ENCODE measurements around the gene POMC.
"Not testable (repeated sequence)": the region's sequence is repeated elsewhere in the genome, so short reads cannot be mapped to it uniquely, and the experiment has no call there.

Gene POMC

DNA sequence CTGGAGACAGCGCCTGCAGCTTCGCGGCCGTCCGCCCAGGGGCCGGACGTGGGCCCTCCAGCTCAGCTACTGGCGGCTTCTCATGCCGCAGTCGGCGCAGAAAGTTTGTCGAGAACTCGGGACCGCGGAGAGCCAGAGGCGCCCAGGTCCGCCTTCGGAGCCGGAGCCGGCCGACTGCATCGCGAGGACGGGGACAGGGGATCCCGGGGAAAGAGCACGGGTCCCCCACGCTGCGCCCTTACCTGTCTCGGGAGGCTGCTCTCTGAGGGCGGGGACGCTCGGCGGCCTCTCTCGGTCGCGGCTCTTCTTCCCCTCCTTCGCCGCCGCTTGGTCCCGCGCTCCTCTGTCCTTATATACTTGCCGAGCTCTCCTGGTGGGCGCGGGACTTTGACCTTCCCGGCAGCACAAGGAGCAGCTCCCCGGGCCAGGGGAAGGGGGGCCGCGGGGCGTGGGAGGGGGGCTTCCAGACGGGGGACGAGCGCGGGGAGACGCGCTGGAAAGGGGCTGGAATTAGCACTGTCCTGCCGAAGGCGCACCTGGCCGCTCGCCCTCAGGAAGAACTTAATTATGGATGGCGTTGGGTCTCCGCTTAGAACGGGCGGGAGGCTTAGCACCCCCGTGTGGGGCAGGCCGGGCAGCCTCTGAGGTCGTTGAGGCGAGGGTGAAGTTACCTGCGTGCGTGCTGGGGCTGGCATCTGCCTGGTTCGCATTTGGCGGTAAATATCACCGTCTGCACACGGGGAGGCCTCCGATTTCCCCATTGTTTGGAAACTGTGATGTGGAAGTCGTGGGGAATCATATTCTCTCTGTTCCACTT is at the start of gene POMC:
POMC (minus strand) TSS at position 325 of the 817 bp plus-strand sequence. CDS start 3,808 bp downstream, outside the sequence.
- DNase-seq (ENCODE audit: low read depth): peak; percentile 30

DNA sequence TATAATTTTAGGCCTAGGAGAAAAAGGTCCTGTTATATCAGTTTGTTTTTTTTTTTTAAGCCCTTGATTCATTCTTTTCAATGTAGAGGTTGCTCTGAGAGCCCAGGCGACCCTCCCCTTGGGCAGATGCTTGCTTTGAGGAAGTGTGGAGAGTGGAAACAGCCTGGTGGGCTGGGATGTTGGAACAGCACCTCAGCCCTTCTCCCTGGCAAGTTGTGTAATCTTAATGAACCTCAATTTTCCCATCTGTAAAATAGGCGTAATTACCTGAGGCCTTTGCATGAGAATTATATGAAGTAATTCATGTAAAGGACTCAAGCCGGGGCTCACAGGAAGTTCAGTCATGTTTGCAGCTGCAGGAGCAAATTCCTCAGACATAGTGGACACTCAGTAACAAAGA is 49.7 kb upstream of the POMC start:
- DNase-seq (ENCODE audit: low read depth): no peak

DNA sequence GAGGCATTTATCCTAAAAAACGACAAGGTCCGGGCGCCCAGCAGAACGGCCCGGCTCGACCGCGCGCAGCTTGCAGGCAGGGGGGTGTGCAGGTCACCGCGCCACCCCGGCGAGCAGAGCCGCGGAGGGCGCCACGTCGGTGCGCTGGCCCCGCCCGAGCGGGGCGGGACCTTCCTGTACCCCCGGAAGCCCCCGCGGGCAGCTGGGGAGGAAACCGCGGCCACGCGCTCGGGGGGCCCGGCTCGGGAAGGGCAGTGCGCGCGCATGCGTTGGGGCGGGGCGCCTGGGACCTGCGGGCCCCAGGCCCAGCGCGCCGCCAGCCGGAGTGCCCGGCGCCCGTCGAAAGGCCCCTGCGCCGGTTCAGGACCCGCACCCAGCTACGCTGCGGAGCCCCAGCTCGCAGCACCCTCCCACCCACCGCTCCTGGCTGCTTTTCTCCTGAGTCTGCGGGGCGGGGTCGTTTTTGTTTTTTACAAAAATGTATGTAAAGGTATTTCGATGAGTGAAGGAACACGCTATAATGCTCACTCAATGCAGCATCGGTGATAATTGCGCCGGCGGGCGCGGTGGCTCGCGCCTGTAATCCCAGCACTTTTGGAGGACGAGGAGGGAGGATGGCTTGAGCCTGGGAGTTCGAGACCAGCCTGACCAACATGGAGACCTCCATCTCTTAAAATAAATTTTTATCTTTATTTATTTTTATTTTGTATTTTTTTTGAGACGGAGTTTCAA is 47.7 kb upstream of the POMC start:
- peak; percentile 71 for DNase-seq (ENCODE audit: low read depth)

DNA sequence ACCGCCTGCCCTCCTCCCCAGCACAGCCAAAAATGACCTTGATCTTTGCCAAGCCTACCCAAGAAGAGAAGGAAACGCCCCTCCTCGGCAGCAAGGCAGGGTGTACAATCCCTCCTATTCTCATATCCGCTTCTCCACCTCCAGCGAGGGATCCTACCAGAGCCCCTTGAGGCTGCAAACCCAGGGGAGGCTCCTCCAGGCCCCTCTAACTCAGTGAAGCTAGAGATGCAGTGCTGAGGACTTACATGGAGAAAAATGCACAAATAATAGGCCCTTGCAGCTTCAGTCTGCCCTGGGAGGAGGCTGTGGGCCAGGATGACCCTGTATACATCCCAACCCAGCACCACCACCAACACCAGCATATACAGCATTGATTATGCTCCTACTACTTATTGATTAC is 46.9 kb upstream of the POMC start:
- no peak for DNase-seq (ENCODE audit: low read depth)

GRCh38 chr2:25213229-25213628 is 44.8 kb upstream of the POMC start:
- no peak for DNase-seq (ENCODE audit: low read depth)

GRCh38 chr2:25210923-25211322 is 42.5 kb upstream of the POMC start:
- DNase-seq (ENCODE audit: low read depth): not testable (repeated sequence)

GRCh38 chr2:25207078-25207545 is 38.7 kb upstream of the POMC start:
- DNase-seq (ENCODE audit: low read depth): no peak

GRCh38 chr2:25204190-25204838 is 35.9 kb upstream of the POMC start:
- no peak for DNase-seq (ENCODE audit: low read depth)

GRCh38 chr2:25202275-25202674 is 33.9 kb upstream of the POMC start:
- no peak for DNase-seq (ENCODE audit: low read depth)

DNA sequence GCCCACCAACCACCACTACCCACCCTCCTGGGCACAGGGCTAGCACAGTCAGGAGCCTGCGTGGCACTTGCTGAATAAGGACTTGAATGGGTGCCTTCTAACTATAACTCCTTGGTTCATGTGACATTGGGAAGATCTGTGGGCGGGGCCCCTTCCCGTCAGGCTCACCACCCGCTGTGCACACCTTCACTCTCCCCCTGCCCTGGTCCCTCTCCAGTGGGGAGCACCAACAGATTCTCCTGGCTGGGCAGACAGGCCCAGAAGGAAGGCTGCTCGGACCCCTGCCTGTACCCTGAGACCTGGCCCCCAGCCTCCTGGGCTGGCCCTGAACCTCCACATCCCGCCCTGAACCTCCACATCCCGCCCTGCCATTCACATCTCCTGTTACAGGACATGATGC is 33.4 kb upstream of the POMC start:
- no peak for DNase-seq (ENCODE audit: low read depth)

- DNase-seq (ENCODE audit: low read depth): no peak
These were observed 32.9 kb upstream of the POMC start for GRCh38 chr2:25201265-25201664.

- no peak for DNase-seq (ENCODE audit: low read depth)
These were observed 30.2 kb upstream of the POMC start for GRCh38 chr2:25198576-25198975.

DNA sequence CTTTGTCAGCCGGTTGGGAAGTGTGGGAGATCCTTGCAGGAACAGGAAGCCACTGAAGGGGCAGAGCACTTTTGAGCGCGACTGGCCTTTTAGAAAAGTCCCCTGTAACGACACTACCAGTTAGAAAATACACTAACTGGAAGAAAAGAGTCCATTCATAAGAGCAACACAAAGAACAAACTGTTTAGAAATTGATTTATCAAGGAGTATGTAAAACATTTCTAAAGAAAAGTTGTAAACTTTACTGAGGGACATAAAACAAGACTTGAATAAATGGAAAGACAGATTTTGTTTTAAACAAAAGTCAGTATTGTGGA is 29.8 kb upstream of the POMC start:
- no peak for DNase-seq (ENCODE audit: low read depth)

GRCh38 chr2:25197336-25198208 is 29.2 kb upstream of the POMC start:
- no peak for DNase-seq (ENCODE audit: low read depth)

- no peak for DNase-seq (ENCODE audit: low read depth)
These were observed 26.3 kb upstream of the POMC start for GRCh38 chr2:25194576-25195122.

DNA sequence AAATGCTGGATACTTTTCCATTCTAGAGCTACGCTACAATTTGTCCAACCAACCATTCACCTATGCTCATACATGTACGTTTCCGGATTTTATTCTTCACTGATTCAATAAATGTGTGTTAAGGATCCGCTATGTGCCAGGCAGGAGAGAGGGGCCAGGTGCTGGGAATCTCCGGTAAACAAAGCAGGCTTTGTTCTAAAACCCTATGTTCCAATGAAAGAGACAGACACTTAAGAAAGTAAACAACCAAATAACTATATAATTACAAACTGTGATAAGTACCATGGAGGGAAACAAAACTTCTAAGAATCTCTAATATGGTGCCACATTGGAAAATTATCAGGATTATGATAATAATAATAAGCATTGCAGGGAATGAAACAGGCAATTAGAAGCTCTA is 22.2 kb upstream of the POMC start:
- DNase-seq (ENCODE audit: low read depth): no peak

- DNase-seq (ENCODE audit: low read depth): no peak
These were observed 20.0 kb upstream of the POMC start for GRCh38 chr2:25188405-25188804.

- no peak for DNase-seq (ENCODE audit: low read depth)
These were observed 19.5 kb upstream of the POMC start for GRCh38 chr2:25187729-25188350.

DNA sequence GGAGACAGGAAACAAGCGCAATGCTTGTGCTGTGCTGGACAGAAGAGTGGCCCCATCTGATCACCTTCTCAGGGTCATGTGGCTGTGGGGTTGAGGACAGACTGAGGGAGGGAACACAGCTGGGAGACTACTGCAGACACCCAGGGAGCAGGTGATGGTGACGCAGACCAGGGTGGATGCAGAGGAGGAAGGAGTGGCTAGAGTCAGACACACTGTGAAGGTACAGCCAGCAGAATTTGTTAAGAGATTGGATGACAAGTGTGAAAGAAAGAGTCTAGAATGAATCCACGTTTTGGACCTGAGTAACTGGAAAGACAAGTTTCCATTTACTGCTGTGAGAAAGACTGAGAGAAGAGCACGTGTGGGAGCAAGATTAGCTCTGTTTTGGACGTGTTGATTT is 15.9 kb upstream of the POMC start:
- DNase-seq (ENCODE audit: low read depth): no peak

GRCh38 chr2:25178976-25179375 is 10.6 kb upstream of the POMC start:
- no peak for DNase-seq (ENCODE audit: low read depth)

GRCh38 chr2:25177211-25177611 is 8.8 kb upstream of the POMC start:
- no peak for DNase-seq (ENCODE audit: low read depth)

Measured in iris pigment epithelial cell (primary cell).